ENCODE results near the gene XK. TPM values are rescaled to one million over a fixed set of nuclear protein-coding genes. Genes with fewer than 3 reads are reported as not detected.
A peak's percentile ranks its signal among the peaks of the same experiment; 100 is the strongest.

The XK gene
- total and polyA plus RNA-seq, 7 donors: 0.94 to 8.9 (median 3.8) TPM

DNA sequence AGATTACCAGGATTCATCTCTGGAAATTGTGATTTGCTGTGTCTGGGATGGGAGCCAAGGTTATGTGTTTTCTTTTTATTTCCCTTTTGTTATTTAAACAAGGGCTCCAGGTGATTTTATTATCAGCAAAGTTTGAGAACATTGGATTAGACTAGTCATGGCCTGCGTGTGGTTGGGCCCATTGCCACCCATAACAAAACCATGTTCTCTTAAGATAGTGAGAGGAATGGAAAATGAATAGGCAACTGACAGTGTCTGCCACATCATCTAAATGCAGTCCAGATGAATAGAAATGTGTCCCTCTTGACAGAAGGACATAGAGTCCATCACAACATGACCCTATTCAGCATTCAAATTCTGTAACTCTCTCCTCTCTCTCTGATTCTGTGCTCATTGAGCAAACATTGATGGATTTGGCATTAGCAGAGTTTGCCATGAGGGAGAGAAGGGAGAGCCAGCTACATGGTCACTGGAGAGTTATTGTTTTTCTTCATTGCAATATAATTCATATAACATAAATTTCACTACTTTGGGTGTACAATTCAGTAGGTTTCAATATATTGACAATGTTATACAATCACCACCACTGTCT lies 11.7 kb downstream of the XK start:
- H3K27ac ChIP-seq: no peak overlapping the region

DNA sequence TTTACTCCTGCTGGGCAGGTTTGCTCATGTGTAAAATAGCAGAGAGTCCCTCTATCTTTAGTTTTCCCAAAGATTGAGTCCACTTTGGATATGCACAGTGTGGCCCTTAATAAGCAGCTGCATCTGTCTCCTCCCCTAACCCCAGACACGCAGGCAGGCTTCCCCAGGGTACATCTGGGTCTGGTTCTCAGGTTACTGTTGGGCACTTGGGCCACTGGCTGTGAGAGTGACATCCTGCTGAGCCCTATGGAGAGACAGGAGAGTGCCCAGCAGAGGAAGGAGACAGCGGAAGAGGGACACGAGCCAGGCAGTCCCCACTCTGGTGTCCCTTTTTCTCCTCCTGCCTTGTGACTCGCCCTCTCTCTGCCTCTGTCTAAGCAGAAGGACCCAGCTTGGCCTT lies 16.0 kb downstream of the XK start:
- Histone ChIP-seq H3K4me1 (peaks cover 8% of the 10 kb centered on the region), H3K27me3 (ENCODE audit: insufficient read depth in 3 of 3, low read length in 2 of 3) (peaks cover 0 to under 1% (median 0%) of the 10 kb centered on the region in 3 donors), H3K36me3 (ENCODE audit: insufficient read depth in 1 of 2, low read depth in 1 of 2) (no peaks in the 10 kb centered on the region), H3K27ac (peak overlapping the region; percentile 76), H3K9me3 (no peaks in the 10 kb centered on the region), H3K4me3 (peak overlapping the region; percentile 39)
- 23 to 35% (median 31%) methylated on average over 4 of the region's 4 CpGs for WGBS, 3 donors
- no peak for TF ChIP-seq CTCF (IDR thresholded peaks at IDR 0.05)
- intact Hi-C loops (cut with DNase I): no loop called here
- DNase-seq: peak; percentile 28 to 72
- peak; percentile 97 to 99 (median 98) for ATAC-seq

More for the DNA sequence above, 11.7 kb downstream of the XK start:
- Histone ChIP-seq H3K9me3 (no peaks in the 10 kb centered on the region), H3K27me3 (ENCODE audit: insufficient read depth in 3 of 3, low read length in 2 of 3) (peaks cover 0 to 3% (median 0%) of the 10 kb centered on the region in 3 donors), H3K36me3 (ENCODE audit: insufficient read depth in 1 of 2, low read depth in 1 of 2) (no peaks in the 10 kb centered on the region), H3K4me3 (no peak overlapping the region), H3K4me1 (peaks cover 8% of the 10 kb centered on the region)
- no peak for TF ChIP-seq CTCF (IDR thresholded peaks at IDR 0.05)
- intact Hi-C loops (cut with DNase I): no loop called here
- ATAC-seq (no peak), DNase-seq (no peak)
- WGBS, 3 donors: 41 to 71% (median 56%) methylated on average over 1 of the region's 1 CpG

- no peak for TF ChIP-seq CTCF (IDR thresholded peaks at IDR 0.05)
- Histone ChIP-seq H3K36me3 (ENCODE audit: insufficient read depth in 1 of 2, low read depth in 1 of 2) (no peaks in the 10 kb centered on the region), H3K27ac (peak overlapping the region; percentile 2), H3K4me3 (no peak overlapping the region), H3K9me3 (no peaks in the 10 kb centered on the region), H3K27me3 (ENCODE audit: insufficient read depth in 3 of 3, low read length in 2 of 3) (no peaks in the 10 kb centered on the region), H3K4me1 (no peaks in the 10 kb centered on the region)
- 29 to 52% (median 32%) methylated on average over 3 of the region's 3 CpGs for WGBS, 3 donors
- DNase-seq (no peak), ATAC-seq (peak in 2 of 4 donors; percentile 55 to 69)
- intact Hi-C loops (cut with DNase I): no loop called here
Observed at GRCh38 chrX:37711991-37712390, 26.4 kb downstream of the XK start.

- 50 to 70% (median 65%) methylated on average over 3 of the region's 3 CpGs for WGBS, 3 donors
- Histone ChIP-seq H3K36me3 (ENCODE audit: insufficient read depth in 1 of 2, low read depth in 1 of 2) (no peaks in the 10 kb centered on the region), H3K27me3 (ENCODE audit: insufficient read depth in 3 of 3, low read length in 2 of 3) (no peaks in the 10 kb centered on the region), H3K27ac (no peak overlapping the region), H3K9me3 (no peaks in the 10 kb centered on the region), H3K4me3 (no peak overlapping the region), H3K4me1 (no peaks in the 10 kb centered on the region)
- TF ChIP-seq CTCF (IDR thresholded peaks at IDR 0.05): no peak
- ATAC-seq: no peak
- DNase-seq: no peak
- intact Hi-C loops (cut with DNase I): no loop called here
Observed at GRCh38 chrX:37712458-37712857, 26.9 kb downstream of the XK start.

DNA sequence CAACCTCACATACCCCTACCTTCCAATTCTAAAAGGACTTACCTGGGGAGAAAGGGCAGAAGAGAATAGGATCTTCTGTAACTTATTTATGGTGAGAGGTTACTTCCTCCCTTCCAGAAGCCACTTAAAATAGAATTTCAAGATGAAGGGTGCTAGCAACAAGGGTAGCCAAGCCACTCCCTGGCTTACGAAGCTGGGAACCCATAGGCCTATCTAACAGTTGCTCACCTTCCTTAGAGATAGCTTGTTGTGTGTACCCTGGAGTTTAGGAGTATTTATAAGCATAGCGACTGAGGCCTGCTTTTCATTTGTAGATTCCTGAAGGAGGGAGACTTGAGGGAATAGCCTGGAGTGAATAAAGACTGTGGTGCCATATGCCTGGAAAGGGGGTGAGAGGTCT lies 28.9 kb downstream of the XK start:
- DNase-seq (no peak), ATAC-seq (peak in 2 of 4 donors; percentile 54 to 55)
- H3K9me3 ChIP-seq: peaks cover 6% of the 10 kb centered on the region
- WGBS, 3 donors: 33 to 56% (median 43%) methylated on average over 2 of the region's 2 CpGs
- H3K4me1 ChIP-seq: no peaks in the 10 kb centered on the region
- no peaks in the 10 kb centered on the region for H3K27me3 ChIP-seq (ENCODE audit: insufficient read depth in 3 of 3, low read length in 2 of 3)
- no peak overlapping the region for H3K4me3 ChIP-seq
- H3K36me3 ChIP-seq (ENCODE audit: insufficient read depth in 1 of 2, low read depth in 1 of 2): no peaks in the 10 kb centered on the region
- no peak for TF ChIP-seq CTCF (IDR thresholded peaks at IDR 0.05)
- H3K27ac ChIP-seq: no peak overlapping the region
- intact Hi-C loops (cut with DNase I): no loop called here

All from psoas muscle (tissue), 8 donors.